Measurements from ENCODE around the gene GPC5. TPM values are rescaled to one million over a fixed set of nuclear protein-coding genes. Genes with fewer than 3 reads are reported as not detected.

GPC5 gene
- polyA plus RNA-seq, 2 of the 4 experiments (the other 2 are of a cell fraction), result not detected

- FAIRE-seq (no peak), DNase-seq (ENCODE audit: low read depth in 1 of 2, low spot score in 1 of 2) (no peak), ATAC-seq (no peak)
- Histone ChIP-seq H3K9me3 (no peaks in the 10 kb centered on the region), H3K4me2 (no peak overlapping the region), H3K4me3 (no peak overlapping the region), H3K4me1 (no peaks in the 10 kb centered on the region), H3K27ac (no peak overlapping the region)
- 26% methylated on average over 5 of the region's 5 CpGs for whole genome bisulfite sequencing (ENCODE audit: missing lambda C conversion rate)
- CTCF ChIA-PET, result no interaction called here
- no peak for TF ChIP-seq KDM5A (IDR thresholded peaks at IDR 0.05)
- TF ChIP-seq NPAS2 (CRISPR knock-in tag; IDR thresholded peaks at IDR 0.05; ENCODE audit: borderline replicate concordance), result no peak
- no peak for TF ChIP-seq POLR2AphosphoS2 (conservative IDR thresholded peaks at IDR 0.05; ENCODE audit: low read length)
- no peak for TF ChIP-seq ATOH8 (CRISPR knock-in tag; IDR thresholded peaks at IDR 0.05; ENCODE audit: low read depth)
- TF ChIP-seq, protein P1, sequence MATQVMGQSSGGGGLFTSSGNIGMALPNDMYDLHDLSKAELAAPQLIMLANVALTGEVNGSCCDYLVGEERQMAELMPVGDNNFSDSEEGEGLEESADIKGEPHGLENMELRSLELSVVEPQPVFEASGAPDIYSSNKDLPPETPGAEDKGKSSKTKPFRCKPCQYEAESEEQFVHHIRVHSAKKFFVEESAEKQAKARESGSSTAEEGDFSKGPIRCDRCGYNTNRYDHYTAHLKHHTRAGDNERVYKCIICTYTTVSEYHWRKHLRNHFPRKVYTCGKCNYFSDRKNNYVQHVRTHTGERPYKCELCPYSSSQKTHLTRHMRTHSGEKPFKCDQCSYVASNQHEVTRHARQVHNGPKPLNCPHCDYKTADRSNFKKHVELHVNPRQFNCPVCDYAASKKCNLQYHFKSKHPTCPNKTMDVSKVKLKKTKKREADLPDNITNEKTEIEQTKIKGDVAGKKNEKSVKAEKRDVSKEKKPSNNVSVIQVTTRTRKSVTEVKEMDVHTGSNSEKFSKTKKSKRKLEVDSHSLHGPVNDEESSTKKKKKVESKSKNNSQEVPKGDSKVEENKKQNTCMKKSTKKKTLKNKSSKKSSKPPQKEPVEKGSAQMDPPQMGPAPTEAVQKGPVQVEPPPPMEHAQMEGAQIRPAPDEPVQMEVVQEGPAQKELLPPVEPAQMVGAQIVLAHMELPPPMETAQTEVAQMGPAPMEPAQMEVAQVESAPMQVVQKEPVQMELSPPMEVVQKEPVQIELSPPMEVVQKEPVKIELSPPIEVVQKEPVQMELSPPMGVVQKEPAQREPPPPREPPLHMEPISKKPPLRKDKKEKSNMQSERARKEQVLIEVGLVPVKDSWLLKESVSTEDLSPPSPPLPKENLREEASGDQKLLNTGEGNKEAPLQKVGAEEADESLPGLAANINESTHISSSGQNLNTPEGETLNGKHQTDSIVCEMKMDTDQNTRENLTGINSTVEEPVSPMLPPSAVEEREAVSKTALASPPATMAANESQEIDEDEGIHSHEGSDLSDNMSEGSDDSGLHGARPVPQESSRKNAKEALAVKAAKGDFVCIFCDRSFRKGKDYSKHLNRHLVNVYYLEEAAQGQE (IDR thresholded peaks at IDR 0.05), result no peak
- no peak for TF ChIP-seq ZC3H11A (IDR thresholded peaks at IDR 0.05)
- no peak for TF ChIP-seq HES2 (IDR thresholded peaks at IDR 0.05)
- no peak for TF ChIP-seq ZFP36 (IDR thresholded peaks at IDR 0.05; ENCODE audit: borderline replicate concordance, partially characterized antibody)
- TF ChIP-seq MAFK (IDR thresholded peaks at IDR 0.05; ENCODE audit: partially characterized antibody), result peak; percentile 63
- peak; percentile 61 for TF ChIP-seq NFE2L2 (conservative IDR thresholded peaks at IDR 0.05; ENCODE audit: low read length)
- no peak for TF ChIP-seq HOXB13 (CRISPR knock-in tag; IDR thresholded peaks at IDR 0.05; ENCODE audit: low read depth)
- no peak for TF ChIP-seq ZNF302 (CRISPR knock-in tag; IDR thresholded peaks at IDR 0.05)
- POLR2A ChIA-PET, result no interaction called here
These were observed 65.9 kb downstream of the GPC5 start for GRCh38 chr13:91464336-91464735.

DNA sequence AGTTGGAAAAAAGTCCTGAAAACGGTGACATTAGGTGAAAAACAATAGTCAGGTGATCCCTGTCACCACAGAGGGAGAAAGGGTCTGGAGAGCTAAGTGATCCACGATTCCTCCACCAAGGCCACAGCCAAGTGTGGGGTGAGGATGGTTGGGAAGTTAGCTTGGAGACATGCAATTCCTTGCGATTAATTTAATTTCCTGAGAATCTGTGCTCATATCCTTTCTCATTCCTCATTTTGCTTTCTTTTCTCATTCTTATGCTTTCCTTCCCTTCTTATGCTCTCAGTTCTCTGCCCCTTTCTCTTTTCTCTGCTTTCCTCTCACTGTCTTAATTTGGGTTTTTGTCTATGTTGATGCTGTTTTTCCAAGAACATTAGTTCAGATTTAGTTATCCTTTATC is 68.8 kb downstream of the GPC5 start:
- ChIA-PET POLR2A (no interaction called here), CTCF (no interaction called here)
- WGBS (ENCODE audit: missing lambda C conversion rate), result 35% methylated on average over 3 of the region's 3 CpGs
- no peak overlapping the region for H3K4me2 ChIP-seq
- TF ChIP-seq CHD4 (IDR thresholded peaks at IDR 0.05; ENCODE audit: borderline replicate concordance) (no peak), ZC3H11A (IDR thresholded peaks at IDR 0.05) (no peak)
- TF ChIP-seq, protein P1 (IDR thresholded peaks at IDR 0.05), result no peak
- no peak for DNase-seq (ENCODE audit: low read depth in 1 of 2, low spot score in 1 of 2)
- H3K4me1 ChIP-seq, result no peaks in the 10 kb centered on the region
- ATAC-seq, result no peak
- H3K27ac ChIP-seq, result no peak overlapping the region
- no peak overlapping the region for H3K4me3 ChIP-seq
- FAIRE-seq, result no peak
- H3K9me3 ChIP-seq, result no peaks in the 10 kb centered on the region

DNA sequence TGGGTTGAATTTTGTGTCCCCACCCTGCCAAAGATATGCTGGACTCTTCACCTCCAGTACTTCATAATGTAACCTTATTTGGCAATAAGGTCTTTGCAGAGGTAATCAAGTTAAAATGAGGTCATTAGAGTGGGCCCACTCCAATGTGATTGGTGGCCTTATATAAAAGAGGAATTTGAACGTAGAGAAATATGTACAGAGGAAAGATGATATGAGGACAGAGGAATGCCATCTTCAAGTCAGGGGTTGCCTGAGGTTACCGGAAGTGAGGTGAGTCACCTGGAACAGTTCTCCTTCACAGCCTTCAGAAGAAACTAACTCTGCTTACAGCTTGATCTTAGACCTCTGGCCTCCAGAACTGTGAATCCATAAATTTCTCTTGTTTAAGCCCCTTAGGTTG is 69.9 kb downstream of the GPC5 start:
- DNase-seq (ENCODE audit: low read depth in 1 of 2, low spot score in 1 of 2) (peak in 1 of 2 experiments; percentile 9), ATAC-seq (no peak), FAIRE-seq (no peak)
- ChIA-PET CTCF (interaction anchor here (0.7 kb wide), 1 partner anchor 36 kb away, joined by 3 read pairs; no protein-coding TSS in a partner anchor), POLR2A (no interaction called here)
- no peak overlapping the region for H3K27ac ChIP-seq
- no peaks in the 10 kb centered on the region for H3K4me1 ChIP-seq
- TF ChIP-seq GATA3 (IDR thresholded peaks at IDR 0.05; ENCODE audit: borderline replicate concordance) (no peak), KDM5A (IDR thresholded peaks at IDR 0.05) (no peak), CHD2 (IDR thresholded peaks at IDR 0.05; ENCODE audit: low read length, partially characterized antibody) (no peak), EHF (CRISPR knock-in tag; IDR thresholded peaks at IDR 0.05) (no peak), TFCP2L1 (CRISPR knock-in tag; IDR thresholded peaks at IDR 0.05) (no peak), HOXB13 (CRISPR knock-in tag; IDR thresholded peaks at IDR 0.05; ENCODE audit: low read depth) (no peak), KDM1A (IDR thresholded peaks at IDR 0.05; ENCODE audit: low read depth) (no peak), POLR2A (IDR thresholded peaks at IDR 0.05; ENCODE audit: low read length) (no peak), ZSCAN20 (CRISPR knock-in tag; IDR thresholded peaks at IDR 0.05) (no peak), ZNF302 (CRISPR knock-in tag; IDR thresholded peaks at IDR 0.05) (no peak), BHLHE40 (IDR thresholded peaks at IDR 0.05; ENCODE audit: low read depth, low read length) (no peak), RAD21 (conservative IDR thresholded peaks at IDR 0.05 in 1 of 2, IDR thresholded peaks at IDR 0.05 in 1 of 2) (no peak)
- WGBS (ENCODE audit: missing lambda C conversion rate), result 5% methylated on average over 2 of the region's 2 CpGs
- no peak overlapping the region for H3K4me3 ChIP-seq
- H3K9me3 ChIP-seq, result no peaks in the 10 kb centered on the region
- no peak overlapping the region for H3K4me2 ChIP-seq

Measured in A549 (cell line).